OCI-LY7 (cell line): ENCODE measurements around the gene SAPCD1. TPM values are rescaled to one million over a fixed set of nuclear protein-coding genes. Genes with fewer than 3 reads are reported as not detected.
"Not testable (repeated sequence)": the region's sequence is repeated elsewhere in the genome, so short reads cannot be mapped to it uniquely, and the experiment has no call there.

Source experiments
- BruUV-seq: library from RNA; stranded (reverse); fragments of 400-500 nt; replicated peaks from 2 replicates; lab custom pipeline; 2021; lab: Mats Ljungman, UMichigan
- CTCF ChIA-PET: fragments of 300-600 bp; sonication (Branson Sonifier 250); formaldehyde crosslinking; loops from one replicate; lab custom pipeline; 2022; ENCODE audit warnings: antibody characterized with exemption; ENCODE audit not compliant: unreplicated experiment; lab: Charles Lee
- POLR2A ChIA-PET: fragments of 300-600 bp; sonication (Branson Sonifier 250); formaldehyde crosslinking; loops from one replicate; lab custom pipeline; 2022; ENCODE audit warnings: antibody characterized with exemption; lab: Charles Lee
- DNase-seq: peaks from one replicate; pipeline ENCODE4 v3.0.0-alpha.2; 2015; ENCODE audit warnings: low spot score
- H2AFZ ChIP-seq: fragments of 200-600 bp; sonication (generic), shearing (Covaris generic); 2 replicates; pipeline ENCODE4 v1.6.1; 2014; ENCODE audit warnings: mild to moderate bottlenecking, antibody characterized with exemption, low read length, moderate library complexity
- H3K27ac ChIP-seq: fragments of 200-600 bp; sonication (generic); 2 replicates; pipeline ENCODE4 v1.5.1; 2014; ENCODE audit warnings: mixed run types, low read depth, mild to moderate bottlenecking, moderate library complexity, low read length, inconsistent platforms; ENCODE audit not compliant: poor library complexity, severe bottlenecking
- H3K36me3 ChIP-seq: fragments of 200-600 bp; sonication (generic); 2 replicates; pipeline ENCODE4 v1.6.1; 2014; ENCODE audit warnings: mild to moderate bottlenecking, antibody characterized with exemption, low read length, moderate library complexity, mixed read lengths; ENCODE audit not compliant: insufficient read depth
- H3K4me1 ChIP-seq: fragments of 200-600 bp; sonication (generic); 2 replicates; pipeline ENCODE4 v1.5.1; 2014; ENCODE audit warnings: mild to moderate bottlenecking, low read length; ENCODE audit not compliant: insufficient read depth, poor library complexity, severe bottlenecking
- H3K4me2 ChIP-seq: fragments of 200-600 bp; sonication (generic); 2 replicates; pipeline ENCODE4 v1.6.1; 2014; ENCODE audit warnings: mild to moderate bottlenecking, low read length
- H3K4me3 ChIP-seq: fragments of 200-600 bp; sonication (generic); 2 replicates; pipeline ENCODE4 v1.5.1; 2014; ENCODE audit warnings: mild to moderate bottlenecking, low read depth, low read length; ENCODE audit not compliant: poor library complexity, severe bottlenecking
- H3K79me2 ChIP-seq: fragments of 200-600 bp; sonication (generic); 2 replicates; pipeline ENCODE4 v1.6.1; 2016; ENCODE audit warnings: low read depth, mild to moderate bottlenecking, low read length, moderate library complexity, mixed read lengths; ENCODE audit not compliant: insufficient read depth
- H3K9me2 ChIP-seq: fragments of 200-600 bp; sonication (generic); 2 replicates; pipeline ENCODE4 v1.6.1; 2016; ENCODE audit warnings: mild to moderate bottlenecking, low read length, mixed read lengths; ENCODE audit not compliant: insufficient read depth
- H3K9me3 ChIP-seq: fragments of 200-600 bp; sonication (generic); 2 replicates; pipeline ENCODE4 v1.6.1; 2014; ENCODE audit warnings: mild to moderate bottlenecking, mixed run types, low read length, mixed read lengths
- H4K20me1 ChIP-seq: fragments of 200-600 bp; sonication (generic); 2 replicates; pipeline ENCODE4 v1.6.1; 2014; ENCODE audit warnings: mild to moderate bottlenecking, antibody characterized with exemption, low read length, moderate library complexity, mixed read lengths; ENCODE audit not compliant: insufficient read depth
- CTCF ChIP-seq: fragments of 200-600 bp; sonication (generic); conservative IDR thresholded peaks from 2 replicates; pipeline ENCODE4 v1.5.1; 2014; ENCODE audit warnings: mild to moderate bottlenecking, antibody characterized with exemption, low read length, moderate library complexity, mixed read lengths
- EZH2phosphoT487 ChIP-seq: fragments of 200-600 bp; sonication (generic); IDR thresholded peaks from 2 replicates; pipeline ENCODE4 v1.6.1; 2018; ENCODE audit warnings: low read depth, borderline replicate concordance, mild to moderate bottlenecking, mixed run types, antibody characterized with exemption, low read length, moderate library complexity, mixed read lengths
- intact Hi-C: fragments of 100-400 bp; cut with micrococcal nuclease; formaldehyde crosslinking; loops from one replicate; pipeline ENCODE4 v1.10.0; 2022; ENCODE audit not compliant: unreplicated experiment
- total RNA-seq, 2 experiments: library from RNA; depleted of rRNA in 1 of 2; stranded (reverse); fragments of >200 nt in 1 of 2; shearing (Covaris generic) in 1 of 2; gene quantifications; 2 replicates each; pipeline ENCODE4 v1.2.3, GENCODE V29; 2014 to 2022

SAPCD1 gene
- total RNA-seq, 2 experiments from 2014 or later, result 31.3 to 53.5 TPM

DNA sequence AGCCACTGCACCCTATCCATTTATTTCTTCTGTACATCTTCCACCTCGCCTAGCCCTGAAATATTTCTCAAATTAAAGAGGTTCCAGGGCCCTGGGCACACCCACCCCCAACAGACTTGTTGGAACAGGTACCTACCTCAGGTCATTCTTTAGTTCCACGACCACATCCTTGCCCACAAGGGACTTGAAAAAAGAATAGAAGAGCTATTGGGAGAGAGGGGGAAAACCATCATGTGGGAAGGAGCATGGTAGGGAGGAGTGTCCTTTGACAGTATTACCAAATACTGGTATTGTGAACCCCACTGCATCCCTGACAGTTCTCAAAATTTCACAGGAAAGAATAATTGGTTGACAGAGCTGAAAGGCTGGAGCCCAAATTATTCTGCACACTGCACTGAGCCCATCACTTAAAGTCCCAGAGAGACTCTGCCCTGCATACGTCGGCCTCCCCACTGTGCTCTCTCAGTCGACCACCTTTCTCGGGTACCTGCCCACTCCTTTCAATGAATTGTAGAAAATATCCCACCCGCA is 43.5 kb downstream of the SAPCD1 start:
- Histone ChIP-seq H3K27ac (peak overlapping the region; percentile 63), H3K4me3 (peak overlapping the region; percentile 85), H3K9me3 (no peaks in the 10 kb centered on the region), H3K79me2 (peaks cover 19% of the 10 kb centered on the region), H2AFZ (peak overlapping the region; percentile 80), H4K20me1 (no peaks in the 10 kb centered on the region), H3K4me1 (peaks cover 13% of the 10 kb centered on the region), H3K4me2 (peak overlapping the region; percentile 81), H3K36me3 (peaks cover 29% of the 10 kb centered on the region), H3K9me2 (no peaks in the 10 kb centered on the region)
- TSS peak; percentile 76 for BruUV-seq
- TF ChIP-seq EZH2phosphoT487 (no peak), CTCF (no peak)
- POLR2A ChIA-PET, result interaction anchor here (0.5 to 2.3 kb wide), 9 partner anchors 9 to 221 kb away, joined by 3 to 12 read pairs (median 5); partner anchors contain the start of genes CLIC1, GPANK1, HSPA1A and HSPA1B
- intact Hi-C loops, result no loop called here
- peak; percentile 24 for DNase-seq
- CTCF ChIA-PET, result interaction anchor here (0.6 to 1.3 kb wide), 2 partner anchors 8 to 404 kb away, joined by 3 to 4 read pairs; no protein-coding TSS in a partner anchor

DNA sequence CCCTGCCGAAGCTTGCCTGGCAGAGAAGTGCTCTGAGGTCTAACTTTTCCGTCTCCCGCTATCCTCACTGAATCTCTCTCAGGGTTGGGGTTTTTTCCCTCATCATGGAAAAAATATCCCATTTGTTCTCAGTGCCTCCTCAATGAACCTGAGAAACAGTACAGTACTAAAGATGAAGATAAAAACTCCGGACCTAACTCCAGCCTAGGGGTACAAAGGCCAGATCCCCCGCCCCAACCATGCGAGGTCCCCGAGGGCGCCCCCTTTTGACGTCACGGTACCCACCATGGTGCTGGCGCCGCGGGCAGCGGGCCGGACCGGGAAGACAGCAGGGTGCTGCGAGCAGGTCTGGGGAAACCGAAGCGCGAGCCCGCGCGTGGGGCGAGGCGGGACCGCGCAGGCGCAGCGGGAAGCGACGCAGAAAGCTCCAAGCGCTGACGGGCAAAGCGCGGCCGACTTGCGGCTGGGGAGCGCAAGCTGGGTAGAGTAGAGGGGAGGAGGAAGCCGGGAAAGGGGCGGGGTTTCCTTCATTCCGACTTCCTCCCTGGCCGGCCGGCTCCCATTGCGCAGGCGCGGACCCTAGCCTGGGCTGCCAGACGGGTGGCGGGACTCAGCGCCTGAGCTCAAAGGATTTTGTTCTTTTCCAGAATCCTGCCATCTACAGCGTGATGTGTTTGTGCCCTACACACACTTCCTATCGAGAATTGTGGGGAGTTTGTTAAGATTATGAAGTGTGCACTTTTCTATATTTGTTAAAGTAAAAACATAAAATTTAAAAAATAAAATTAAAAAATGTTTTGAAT is 44.2 kb downstream of the SAPCD1 start, which contains the start of gene LSM2:
Gene LSM2 (minus strand): TSS at position 497 of the 803 bp plus-strand sequence. CDS start 209 bp downstream, at position 288.
- no peaks in the 10 kb centered on the region for H3K9me3 ChIP-seq
- peak within 1 kb of the TSS; percentile 80 for H2AFZ ChIP-seq
- H3K4me1 ChIP-seq, result peaks cover 13% of the 10 kb centered on the region
- peaks cover 22% of the 10 kb centered on the region for H3K36me3 ChIP-seq
- peak within 1 kb of the TSS; percentile 81 for H3K4me2 ChIP-seq
- no TSS peak for BruUV-seq
- intact Hi-C loops, result no loop called here
- peak within 1 kb of the TSS; percentile 85 for H3K4me3 ChIP-seq
- peak within 1 kb of the TSS; percentile 63 for H3K27ac ChIP-seq
- H3K79me2 ChIP-seq, result peaks cover 19% of the 10 kb centered on the region
- ChIA-PET POLR2A (interaction anchor here (0.6 to 2.3 kb wide), 19 partner anchors 8 to 1149 kb away, joined by 3 to 12 read pairs (median 5); partner anchors contain the start of genes C6orf47, CLIC1, GPANK1 and HSPA1A), CTCF (interaction anchor here (0.6 to 1.3 kb wide), 6 partner anchors 9 to 405 kb away, joined by 3 to 4 read pairs (median 3); no protein-coding TSS in a partner anchor)
- no peak for TF ChIP-seq EZH2phosphoT487
- TF ChIP-seq CTCF, result peak; percentile 70
- no peaks in the 10 kb centered on the region for H3K9me2 ChIP-seq
- no peaks in the 10 kb centered on the region for H4K20me1 ChIP-seq
- DNase-seq, result peak; percentile 95

DNA sequence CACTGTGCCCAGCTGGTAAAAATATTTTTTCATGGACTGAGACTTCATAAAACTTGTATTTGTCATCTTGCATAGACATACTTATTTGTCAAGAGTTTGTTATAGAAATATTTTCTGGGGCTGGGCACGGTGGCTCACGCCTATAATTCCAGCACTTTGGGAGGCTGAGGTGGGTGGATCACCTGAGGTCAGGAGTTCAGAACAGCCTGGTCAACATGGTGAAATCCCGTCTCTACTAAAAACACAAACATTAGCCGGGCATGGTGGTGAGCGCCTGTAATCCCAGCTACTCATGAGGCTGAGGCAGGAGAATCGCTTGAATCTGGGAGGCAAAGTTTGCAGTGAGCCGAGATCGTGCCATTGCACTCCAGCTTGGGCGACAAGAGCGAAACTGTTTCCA is 46.1 kb downstream of the SAPCD1 start:
- CTCF ChIA-PET, H4K20me1 ChIP-seq, intact Hi-C loops, H2AFZ ChIP-seq, H3K4me3 ChIP-seq, DNase-seq, H3K27ac ChIP-seq, BruUV-seq, H3K9me2 ChIP-seq, H3K9me3 ChIP-seq, H3K4me2 ChIP-seq: not testable (repeated sequence)
- peaks cover 19% of the 10 kb centered on the region for H3K79me2 ChIP-seq
- H3K36me3 ChIP-seq, result peaks cover 10% of the 10 kb centered on the region; the same call in 1 of the 2 replicates
- peaks cover 13% of the 10 kb centered on the region for H3K4me1 ChIP-seq
- POLR2A ChIA-PET, result interaction anchor here (0.6 to 2.1 kb wide), 3 partner anchors 24 to 99 kb away, joined by 3 to 8 read pairs (median 3); partner anchors contain the start of gene NEU1
